ENCODE data around the gene NT5C1B. TPM values are rescaled to one million over a fixed set of nuclear protein-coding genes. Genes with fewer than 3 reads are reported as not detected.

Gene NT5C1B
- total and polyA plus RNA-seq, 10 donors = not detected

- DNase-seq = no peak
- H3K36me3 ChIP-seq = no peaks in the 10 kb centered on the region
- intact Hi-C loops (cut with DNase I; ENCODE audit: low total_unique reads) = no loop called here
- H3K27ac ChIP-seq = no peak overlapping the region
- H3K27me3 ChIP-seq (replicated peaks in 1 of 7) = no peaks in the 10 kb centered on the region
- no peaks in the 10 kb centered on the region for H3K9me3 ChIP-seq
- H3K4me3 ChIP-seq = no peak overlapping the region
- WGBS, 5 donors = 69 to 86% (median 80%) methylated on average over 3 of the region's 3 CpGs
- TF ChIP-seq POLR2A (IDR thresholded peaks at IDR 0.05) (no peak), POLR2AphosphoS5 (IDR thresholded peaks at IDR 0.05) (no peak), CTCF (IDR thresholded peaks at IDR 0.05 in 8 of 11, conservative IDR thresholded peaks at IDR 0.05 in 3 of 11) (no peak)
- H3K4me1 ChIP-seq = no peaks in the 10 kb centered on the region
Measured at GRCh38 chr2:18612133-18612532, 22.8 kb upstream of the NT5C1B start.

- Histone ChIP-seq H3K36me3 (no peaks in the 10 kb centered on the region), H3K4me1 (no peaks in the 10 kb centered on the region), H3K4me3 (no peak overlapping the region), H3K27ac (no peak overlapping the region), H3K27me3 (replicated peaks in 1 of 7) (no peaks in the 10 kb centered on the region), H3K9me3 (no peaks in the 10 kb centered on the region)
- no peak for TF ChIP-seq POLR2A (IDR thresholded peaks at IDR 0.05)
- TF ChIP-seq CTCF (IDR thresholded peaks at IDR 0.05 in 8 of 11, conservative IDR thresholded peaks at IDR 0.05 in 3 of 11) = no peak
- TF ChIP-seq POLR2AphosphoS5 (IDR thresholded peaks at IDR 0.05) = no peak
- WGBS, 5 donors = 88 to 100% (median 93%) methylated on average over 1 of the region's 1 CpG
- intact Hi-C loops (cut with DNase I; ENCODE audit: low total_unique reads) = no loop called here
- DNase-seq = no peak
Measured at GRCh38 chr2:18611604-18612003, 22.2 kb upstream of the NT5C1B start.

DNA sequence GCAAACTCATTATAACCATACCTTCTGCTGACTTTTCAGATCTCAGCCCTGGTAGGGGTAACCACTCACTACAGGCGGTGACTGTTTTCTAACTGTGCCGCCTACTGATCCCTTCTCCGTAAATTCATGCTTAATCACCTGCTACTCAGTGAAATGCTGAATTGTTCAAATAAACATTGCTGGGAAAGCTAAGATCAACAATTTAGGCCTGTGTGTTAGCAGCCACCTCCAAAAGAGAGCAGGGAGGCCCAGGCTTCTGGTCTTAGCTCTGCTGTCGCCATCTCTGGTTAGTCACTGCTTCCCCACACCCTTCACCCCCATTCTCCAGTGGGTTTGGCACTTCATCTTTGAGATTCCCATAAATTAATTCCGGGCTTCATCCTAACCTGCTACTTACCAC is 21.8 kb upstream of the NT5C1B start:
- intact Hi-C loops (cut with DNase I; ENCODE audit: low total_unique reads) = no loop called here
- Histone ChIP-seq H3K4me1 (no peaks in the 10 kb centered on the region), H3K27ac (no peak overlapping the region), H3K27me3 (replicated peaks in 1 of 7) (no peaks in the 10 kb centered on the region), H3K4me3 (no peak overlapping the region), H3K9me3 (no peaks in the 10 kb centered on the region), H3K36me3 (no peaks in the 10 kb centered on the region)
- no peak for DNase-seq
- WGBS, 5 donors = 79 to 97% (median 91%) methylated on average over 5 of the region's 5 CpGs
- TF ChIP-seq POLR2A (IDR thresholded peaks at IDR 0.05) (no peak), CTCF (IDR thresholded peaks at IDR 0.05 in 8 of 11, conservative IDR thresholded peaks at IDR 0.05 in 3 of 11) (no peak), POLR2AphosphoS5 (IDR thresholded peaks at IDR 0.05) (no peak)

- no peak for DNase-seq
- Histone ChIP-seq H3K36me3 (no peaks in the 10 kb centered on the region), H3K4me3 (no peak overlapping the region), H3K27ac (no peak overlapping the region), H3K4me1 (no peaks in the 10 kb centered on the region), H3K9me3 (no peaks in the 10 kb centered on the region), H3K27me3 (replicated peaks in 1 of 7) (no peaks in the 10 kb centered on the region)
- WGBS, 5 donors = 84 to 100% (median 91%) methylated on average over 1 of the region's 1 CpG
- TF ChIP-seq POLR2AphosphoS5 (IDR thresholded peaks at IDR 0.05) (no peak), CTCF (IDR thresholded peaks at IDR 0.05 in 8 of 11, conservative IDR thresholded peaks at IDR 0.05 in 3 of 11) (no peak), POLR2A (IDR thresholded peaks at IDR 0.05) (no peak)
- intact Hi-C loops (cut with DNase I; ENCODE audit: low total_unique reads) = no loop called here
Measured at GRCh38 chr2:18610651-18611050, 21.3 kb upstream of the NT5C1B start.
